Tibial artery (tissue), 4 donors: Measurements from ENCODE around the gene RNU7-1.

Experiments used
- DNase-seq, 2 donors: peaks; one replicate each; pipeline ENCODE4 v3.0.0-alpha.2; 2019
- H3K27ac ChIP-seq, 2 donors: fragments of 200-600 bp; sonication (generic) in 1 of 2; 1 replicate in 1 of 2; 2 replicates in 1 of 2; pipeline ENCODE4 v1.5.1; 2018 to 2019; ENCODE audit warnings: mild to moderate bottlenecking in 1 of 2
- H3K27me3 ChIP-seq, 2 donors: fragments of 200-600 bp; sonication (generic) in 1 of 2; one replicate each; pipeline versions ENCODE4 v1.5.1 to v1.6.0; 2016 to 2019
- H3K36me3 ChIP-seq, 3 donors: fragments of 200-600 bp; sonication (generic) in 2 of 3; one replicate each; pipeline ENCODE4 v1.5.1; 2016 to 2019; ENCODE audit warnings: mild to moderate bottlenecking in 2 of 3
- H3K4me1 ChIP-seq, 4 donors: fragments of 200-600 bp; sonication (generic) in 2 of 4; 1 replicate in 3 of 4; 2 replicates in 1 of 4; pipeline ENCODE4 v1.5.1; 2016 to 2019
- H3K4me3 ChIP-seq, 2 donors: fragments of 200-600 bp; sonication (generic) in 1 of 2; 1 replicate in 1 of 2; 2 replicates in 1 of 2; pipeline ENCODE4 v1.5.1; 2018 to 2019; ENCODE audit warnings: mild to moderate bottlenecking in 2 of 2
- H3K9me3 ChIP-seq, 3 donors: fragments of 200-600 bp; sonication (generic) in 1 of 3; one replicate each; pipeline ENCODE4 v1.5.1; 2016 to 2019
- CTCF ChIP-seq, 2 experiments: fragments of 200-600 bp in 1 of 2; fragments of 450-650 bp in 1 of 2; IDR thresholded peaks; one replicate each; pipeline ENCODE4 v1.5.1; 2017 to 2019; ENCODE audit warnings: antibody characterized with exemption in 2 of 2, mild to moderate bottlenecking in 1 of 2, moderate library complexity in 1 of 2
- intact Hi-C: fragments of 100-400 bp; cut with DNase I; formaldehyde crosslinking; loops from one replicate; pipeline ENCODE4 v1.15.0; 2023; ENCODE audit warnings: low total_unique reads

RNU7-1 gene

GRCh38 chr12:6921996-6922946 lies 21.3 kb upstream of the RNU7-1 start:
- DNase-seq, result peak in 1 of 2 donors; percentile 62
- peaks cover 0 to 61% (median 22%) of the 10 kb centered on the region in 3 donors for H3K36me3 ChIP-seq
- intact Hi-C loops, result no loop called here

GRCh38 chr12:6923003-6923732 lies 20.4 kb upstream of the RNU7-1 start:
- intact Hi-C loops, result no loop called here
- no peak overlapping the region for H3K4me3 ChIP-seq
- no peaks in the 10 kb centered on the region for H3K27me3 ChIP-seq
- peak in 1 of 2 donors; percentile 63 for DNase-seq
- peaks cover 7 to 36% (median 26%) of the 10 kb centered on the region in 4 donors for H3K4me1 ChIP-seq
- peaks cover 0 to 52% (median 15%) of the 10 kb centered on the region in 3 donors for H3K36me3 ChIP-seq
- no peak for TF ChIP-seq CTCF (IDR thresholded peaks at IDR 0.05)
- peak overlapping the region in 1 of 2 donors; percentile 99 for H3K27ac ChIP-seq
- H3K9me3 ChIP-seq, result no peaks in the 10 kb centered on the region

More at GRCh38 chr12:6921996-6922946, 21.3 kb upstream of the RNU7-1 start:
- Histone ChIP-seq H3K4me1 (peaks cover 7 to 35% (median 26%) of the 10 kb centered on the region in 4 donors), H3K4me3 (no peak overlapping the region), H3K27me3 (no peaks in the 10 kb centered on the region), H3K9me3 (no peaks in the 10 kb centered on the region), H3K27ac (no peak overlapping the region)
- no peak for TF ChIP-seq CTCF (IDR thresholded peaks at IDR 0.05)

GRCh38 chr12:6923851-6924250 lies 19.8 kb upstream of the RNU7-1 start:
- TF ChIP-seq CTCF (IDR thresholded peaks at IDR 0.05), result no peak
- H3K27me3 ChIP-seq, result no peaks in the 10 kb centered on the region
- peak overlapping the region; percentile 99 for H3K27ac ChIP-seq
- H3K4me3 ChIP-seq, result no peak overlapping the region
- H3K4me1 ChIP-seq, result peaks cover 7 to 36% (median 26%) of the 10 kb centered on the region in 4 donors
- H3K36me3 ChIP-seq, result peaks cover 0 to 45% (median 15%) of the 10 kb centered on the region in 3 donors
- peak in 1 of 2 donors; percentile 69 for DNase-seq
- intact Hi-C loops, result loop anchor here (2.0 kb wide), 2 partner anchors 15 to 41 kb away; no protein-coding TSS in a partner anchor
- H3K9me3 ChIP-seq, result no peaks in the 10 kb centered on the region

GRCh38 chr12:6925239-6925539 lies 18.4 kb upstream of the RNU7-1 start:
- intact Hi-C loops, result loop anchor here (2.0 kb wide), 2 partner anchors 14 to 40 kb away; no protein-coding TSS in a partner anchor
- Histone ChIP-seq H3K4me1 (peaks cover 7 to 49% (median 38%) of the 10 kb centered on the region in 4 donors), H3K27ac (peak overlapping the region; percentile 99), H3K4me3 (peak overlapping the region; percentile 5 to 99), H3K36me3 (peaks cover 0 to 33% (median 15%) of the 10 kb centered on the region in 3 donors), H3K27me3 (no peaks in the 10 kb centered on the region), H3K9me3 (no peaks in the 10 kb centered on the region)
- no peak for DNase-seq
- no peak for TF ChIP-seq CTCF (IDR thresholded peaks at IDR 0.05)

- Histone ChIP-seq H3K36me3 (peaks cover 0 to 30% (median 15%) of the 10 kb centered on the region in 3 donors), H3K27ac (peak overlapping the region; percentile 99), H3K27me3 (no peaks in the 10 kb centered on the region), H3K9me3 (no peaks in the 10 kb centered on the region), H3K4me1 (peaks cover 7 to 54% (median 41%) of the 10 kb centered on the region in 4 donors), H3K4me3 (peak overlapping the region; percentile 97 to 99)
- peak in 1 of 2 experiments; percentile 17 for TF ChIP-seq CTCF (IDR thresholded peaks at IDR 0.05)
- peak; percentile 86 to 92 for DNase-seq
- intact Hi-C loops, result loop anchor here (2.0 kb wide), 2 partner anchors 13 to 39 kb away; no protein-coding TSS in a partner anchor
These were observed 17.9 kb upstream of the RNU7-1 start for GRCh38 chr12:6925540-6926279.
